Stomach (tissue), 4 donors: ENCODE results near the gene CENPQ.

ENCODE experiments used
- CTCF ChIP-seq, 7 experiments: fragments of 450-650 bp in 4 of 7; fragments of 200-600 bp in 3 of 7; sonication (generic) in 3 of 7; IDR thresholded peaks; one replicate each; pipeline ENCODE4 v1.5.1; 2016 to 2019; ENCODE audit warnings: antibody characterized with exemption in 7 of 7, control low read depth in 2 of 7, mild to moderate bottlenecking in 1 of 7
- POLR2A ChIP-seq, 4 donors: fragments of 450-650 bp; IDR thresholded peaks; one replicate each; pipeline ENCODE4 v1.6.1; 2016; ENCODE audit warnings: antibody characterized with exemption in 4 of 4, control low read depth in 2 of 4, mild to moderate bottlenecking in 1 of 4, moderate library complexity in 1 of 4
- POLR2AphosphoS5 ChIP-seq, 3 donors: sonication (generic); formaldehyde crosslinking; IDR thresholded peaks; one replicate each; pipeline ENCODE4 v1.6.1; 2016; ENCODE audit warnings: antibody characterized with exemption in 3 of 3

GRCh38 chr6:49423817-49424216 is 39.4 kb upstream of the CENPQ start:
- no peak for TF ChIP-seq CTCF (IDR thresholded peaks at IDR 0.05)
- no peak for TF ChIP-seq POLR2A (IDR thresholded peaks at IDR 0.05)
- TF ChIP-seq POLR2AphosphoS5 (IDR thresholded peaks at IDR 0.05), result no peak
